Natural killer cell (primary cell): Measurements from ENCODE around the gene KRI1. TPM values are rescaled to one million over a fixed set of nuclear protein-coding genes. Genes with fewer than 3 reads are reported as not detected.

ENCODE experiments used
- ATAC-seq, 3 donors: fragments of 150-1000 bp in 2 of 3; fragments of 200-7000 bp in 1 of 3; cut with Tn5 transposase; 1 replicate in 1 of 3; 2 replicates in 2 of 3; pipeline ENCODE4 v1.10.0; 2021; ENCODE audit warnings: mild to moderate bottlenecking in 2 of 3, moderate library complexity in 2 of 3
- DNase-seq, 2 donors: peaks; one replicate each; pipeline versions ENCODE4 v3.0.0 to v3.0.0-alpha.2; 2013 to 2021; ENCODE audit warnings: mixed read lengths in 1 of 2
- H3K27ac ChIP-seq: one replicate; pipeline ENCODE4 v1.5.1; 2013; ENCODE audit warnings: mild to moderate bottlenecking, low read length
- H3K27me3 ChIP-seq: one replicate; pipeline ENCODE4 v1.6.1; 2013; ENCODE audit warnings: low read length; ENCODE audit not compliant: control insufficient read depth, insufficient read depth
- H3K36me3 ChIP-seq: one replicate; pipeline ENCODE4 v1.6.1; 2013; ENCODE audit warnings: low read length; ENCODE audit not compliant: control insufficient read depth, insufficient read depth
- H3K4me1 ChIP-seq: one replicate; pipeline ENCODE4 v1.6.1; 2013; ENCODE audit warnings: low read length; ENCODE audit not compliant: control insufficient read depth, insufficient read depth
- H3K4me3 ChIP-seq: one replicate; pipeline ENCODE4 v1.5.1; 2013; ENCODE audit warnings: low read length
- H3K9me3 ChIP-seq: one replicate; pipeline ENCODE4 v1.6.1; 2013; ENCODE audit warnings: low read length; ENCODE audit not compliant: control insufficient read depth, insufficient read depth
- H3K27ac Mint-ChIP-seq, 2 donors: one replicate each; pipeline ENCODE4 v1.8.0; 2022; ENCODE audit warnings: mild to moderate bottlenecking in 2 of 2, mixed read lengths in 2 of 2, moderate library complexity in 1 of 2
- H3K27me3 Mint-ChIP-seq, 2 donors: one replicate each; pipeline ENCODE4 v1.8.0; 2022; ENCODE audit warnings: low read depth in 2 of 2, mixed read lengths in 2 of 2
- H3K36me3 Mint-ChIP-seq: one replicate; pipeline ENCODE4 v1.8.0; 2022; ENCODE audit warnings: mixed read lengths
- H3K4me1 Mint-ChIP-seq, 2 donors: one replicate each; pipeline ENCODE4 v1.8.0; 2022; ENCODE audit warnings: mixed read lengths in 2 of 2
- H3K4me3 Mint-ChIP-seq: one replicate; pipeline ENCODE4 v1.8.0; 2022; ENCODE audit warnings: mild to moderate bottlenecking, moderate library complexity, mixed read lengths
- H3K9me3 Mint-ChIP-seq, 2 donors: one replicate each; pipeline ENCODE4 v1.8.0; 2022; ENCODE audit warnings: mixed read lengths in 2 of 2
- CTCF ChIP-seq: fragments of 200-600 bp; IDR thresholded peaks from one replicate; pipeline ENCODE4 v1.8.0; 2022; ENCODE audit warnings: antibody characterized with exemption
- WGBS: methylation state at CpG from one replicate; pipeline ENCODE4 v1.1.7; 2013; ENCODE audit warnings: missing lambda C conversion rate; ENCODE audit not compliant: insufficient coverage; 5-methylcytosine and 5-hydroxymethylcytosine counted together
- intact Hi-C: fragments of 100-400 bp; cut with micrococcal nuclease; formaldehyde crosslinking; loops from one replicate; pipeline ENCODE4 v1.14.2; 2022
- total RNA-seq, 4 donors: library from RNA; stranded (reverse); fragments of 120-200 nt in 1 of 4; gene quantifications; one replicate each; pipeline versions ENCODE4 v1.2.3 to v1.2.4, GENCODE V29; 2013 to 2022

The KRI1 gene
- total RNA-seq, 3 donors from 2014 or later (not counting 1 experiment from before 2014, with no cell fraction given) = 36.6 to 53.0 (median 49.5) TPM

- H3K27me3 ChIP-seq = no peaks in the 10 kb centered on the region
- 0% methylated on average over 76 of the region's 76 CpGs for WGBS
- peak overlapping the region; percentile 99 for H3K27ac ChIP-seq
- ATAC-seq (peak; percentile 80 to 95 (median 85)), DNase-seq (peak; percentile 84 to 90)
- H3K9me3 ChIP-seq = no peaks in the 10 kb centered on the region
- no peaks in the 10 kb centered on the region for H3K36me3 ChIP-seq
- H3K4me1 ChIP-seq = peaks cover 59% of the 10 kb centered on the region
- Mint-ChIP-seq H3K27me3 (no peaks in the 10 kb centered on the region), H3K36me3 (no peaks in the 10 kb centered on the region), H3K9me3 (no peaks in the 10 kb centered on the region), H3K4me1 (peaks cover 20 to 25% of the 10 kb centered on the region in 2 donors), H3K4me3 (peak overlapping the region; percentile 97), H3K27ac (peak overlapping the region; percentile 95 to 98)
- intact Hi-C loops = loop anchor here (2.0 kb wide), 2 partner anchors 36 to 50 kb away; partner anchors contain the start of gene KRI1
- H3K4me3 ChIP-seq = peak overlapping the region; percentile 95
- no peak for TF ChIP-seq CTCF
These were observed 36.7 kb upstream of the KRI1 start for GRCh38 chr19:10602330-10603083.

GRCh38 chr19:10601999-10602329 is 36.2 kb upstream of the KRI1 start:
- H3K4me1 Mint-ChIP-seq = peaks cover 24 to 25% of the 10 kb centered on the region in 2 donors
- Histone ChIP-seq H3K4me1 (peaks cover 59% of the 10 kb centered on the region), H3K27me3 (no peaks in the 10 kb centered on the region), H3K9me3 (no peaks in the 10 kb centered on the region), H3K27ac (peak overlapping the region; percentile 39), H3K36me3 (no peaks in the 10 kb centered on the region), H3K4me3 (no peak overlapping the region)
- DNase-seq (no peak), ATAC-seq (no peak)
- H3K4me3 Mint-ChIP-seq = peak overlapping the region; percentile 81
- intact Hi-C loops = loop anchor here (2.0 kb wide), 2 partner anchors 35 to 51 kb away; partner anchors contain the start of gene KRI1
- no peaks in the 10 kb centered on the region for H3K36me3 Mint-ChIP-seq
- WGBS = 37% methylated on average over 7 of the region's 7 CpGs
- peak overlapping the region; percentile 95 to 98 for H3K27ac Mint-ChIP-seq
- H3K9me3 Mint-ChIP-seq = no peaks in the 10 kb centered on the region
- no peaks in the 10 kb centered on the region for H3K27me3 Mint-ChIP-seq
- TF ChIP-seq CTCF = no peak

GRCh38 chr19:10600149-10600548 is 34.3 kb upstream of the KRI1 start:
- Mint-ChIP-seq H3K4me3 (no peak overlapping the region), H3K27ac (no peak overlapping the region), H3K4me1 (peaks cover 38 to 42% of the 10 kb centered on the region in 2 donors)

More at GRCh38 chr19:10600149-10600548, 34.3 kb upstream of the KRI1 start:
- ATAC-seq (no peak), DNase-seq (no peak)
- H3K36me3 Mint-ChIP-seq = no peaks in the 10 kb centered on the region
- H3K4me1 ChIP-seq = peaks cover 62% of the 10 kb centered on the region
- WGBS = 93% methylated on average over 4 of the region's 5 CpGs
- no peaks in the 10 kb centered on the region for H3K9me3 Mint-ChIP-seq
- no peak for TF ChIP-seq CTCF
- H3K36me3 ChIP-seq = no peaks in the 10 kb centered on the region
- no peak overlapping the region for H3K4me3 ChIP-seq
- intact Hi-C loops = no loop called here
- H3K27me3 Mint-ChIP-seq = no peaks in the 10 kb centered on the region
- H3K27ac ChIP-seq = no peak overlapping the region
- H3K9me3 ChIP-seq = no peaks in the 10 kb centered on the region
- no peaks in the 10 kb centered on the region for H3K27me3 ChIP-seq
